Measurements from ENCODE around the gene EVL.
"Not testable (repeated sequence)": the region's sequence is repeated elsewhere in the genome, so short reads cannot be mapped to it uniquely, and the experiment has no call there.

The EVL gene

GRCh38 chr14:100147691-100148464 is 82.7 kb downstream of the EVL start:
- DNase-seq (ENCODE audit: low read depth) = no peak

DNA sequence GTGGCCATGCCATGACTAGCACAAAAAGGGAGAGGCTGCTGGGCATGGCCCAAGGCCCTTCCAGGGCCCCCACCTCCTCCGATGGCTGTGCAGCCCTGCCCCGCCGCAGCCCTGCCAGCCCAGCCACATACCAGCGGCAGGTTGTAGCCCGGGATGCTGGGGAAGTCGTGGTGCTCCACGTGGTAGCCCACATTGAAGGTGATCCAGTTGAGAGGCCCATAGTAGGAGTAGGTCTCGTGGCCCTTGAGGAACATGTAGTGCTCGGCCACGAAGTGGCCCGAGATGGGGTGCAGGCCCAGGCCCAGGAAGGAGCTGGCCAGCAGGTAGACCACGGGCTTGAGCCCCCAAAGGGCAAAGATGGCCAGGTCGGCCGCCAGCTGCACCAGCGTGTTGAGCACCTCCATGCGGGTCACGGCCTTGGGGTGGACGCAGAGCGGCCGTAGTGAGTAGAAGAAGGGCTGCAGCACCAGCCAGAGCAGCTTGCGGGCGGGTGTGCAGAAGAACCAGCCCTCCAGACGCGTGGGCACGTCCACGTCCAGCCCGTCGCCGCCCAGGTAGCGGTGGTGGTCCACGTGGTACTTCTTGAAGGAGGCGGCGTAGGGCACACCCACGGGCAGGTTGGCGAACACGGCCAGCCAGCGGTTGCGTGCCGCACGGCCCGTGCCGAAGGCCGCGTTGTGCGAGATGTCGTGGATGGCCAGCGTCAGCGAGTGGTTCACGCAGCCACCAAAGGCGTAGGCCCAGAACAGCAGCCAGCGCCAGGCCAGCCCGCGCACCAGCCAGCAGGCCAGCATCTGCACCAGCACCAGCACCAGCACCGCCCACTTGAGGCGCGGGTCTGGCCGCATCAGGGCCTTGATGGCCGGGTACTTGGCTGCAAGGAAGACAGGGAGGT is 83.9 kb downstream of the EVL start:
- DNase-seq (ENCODE audit: low read depth) = no peak

DNA sequence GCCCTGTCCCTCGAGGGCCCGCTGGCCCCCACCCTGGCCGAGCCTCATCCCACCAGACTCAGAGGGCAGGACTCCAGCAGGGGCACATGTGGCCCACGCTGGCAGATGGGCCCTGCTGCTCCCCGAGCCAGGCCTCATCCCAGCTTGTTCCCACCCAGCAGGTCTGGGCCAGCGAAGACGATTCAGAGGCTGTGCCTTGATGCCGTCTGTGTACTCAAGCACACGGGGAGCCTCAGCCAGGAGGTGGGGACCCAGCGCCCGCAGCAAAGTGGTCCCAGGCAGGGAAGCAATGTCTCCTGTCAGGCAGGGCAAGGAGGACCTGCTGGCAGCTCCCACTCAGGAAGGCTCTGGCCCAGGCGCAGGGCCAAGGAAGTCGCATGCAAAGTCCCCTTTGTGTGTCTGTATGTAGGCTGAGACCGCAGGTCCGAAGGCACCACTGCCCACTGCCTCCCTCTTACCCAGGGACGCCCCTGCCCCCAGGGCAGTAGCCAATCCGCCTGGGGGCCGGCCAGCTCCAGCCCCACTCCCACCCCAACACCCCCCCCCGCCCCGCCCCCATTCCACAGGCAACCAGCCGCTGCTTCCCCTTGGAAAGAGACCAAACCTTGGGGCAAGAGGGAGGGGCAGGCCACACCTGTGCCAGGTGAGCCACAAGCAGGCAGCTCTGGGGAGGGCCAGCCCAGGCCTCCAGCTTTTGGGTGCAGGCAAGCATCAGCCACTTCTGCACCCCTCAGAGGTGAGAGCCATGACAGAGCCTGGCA is 84.8 kb downstream of the EVL start:
- no peak for DNase-seq (ENCODE audit: low read depth)

- DNase-seq (ENCODE audit: low read depth) = no peak
Observed at GRCh38 chr14:100150932-100151587, 85.8 kb downstream of the EVL start.

DNA sequence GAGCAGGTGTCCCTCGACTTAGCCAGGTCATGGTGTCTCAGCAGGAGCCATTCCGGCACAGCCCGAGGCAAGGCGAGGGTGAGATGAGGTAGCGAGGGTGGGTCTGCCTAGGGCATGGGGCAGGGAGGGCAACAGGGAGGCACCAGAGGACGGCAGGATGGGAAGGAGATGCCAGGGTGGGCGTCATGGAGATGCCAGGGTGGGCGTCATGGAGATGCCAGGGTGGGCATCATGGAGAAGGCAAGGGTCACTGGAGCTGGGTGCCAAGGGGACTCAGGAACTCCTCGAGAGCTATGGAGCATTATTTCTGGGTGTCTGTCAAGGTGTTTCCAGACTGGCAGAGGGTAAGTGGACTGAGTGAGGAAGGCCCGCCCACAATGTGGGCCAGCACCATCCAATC is 86.9 kb downstream of the EVL start:
- DNase-seq (ENCODE audit: low read depth) = no peak

DNA sequence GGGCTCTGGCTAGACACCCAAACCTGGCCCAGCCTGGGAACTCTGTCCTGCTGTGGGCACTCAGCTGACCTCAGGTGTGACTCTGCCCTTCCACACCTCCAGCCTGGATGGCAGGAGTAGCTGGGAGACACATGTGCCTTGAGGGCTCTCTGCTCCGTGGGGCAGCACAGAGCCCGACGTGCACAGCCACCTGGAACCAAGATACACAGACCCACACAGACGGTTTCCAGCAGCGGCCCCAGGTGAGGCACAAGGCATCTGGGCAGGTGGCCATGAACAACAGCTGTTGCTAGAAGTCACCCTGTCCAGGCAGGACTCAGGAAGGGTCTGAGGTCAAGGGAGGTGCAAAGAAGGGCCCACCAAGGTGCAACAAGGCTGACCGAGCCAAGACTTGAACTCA is 88.3 kb downstream of the EVL start:
- DNase-seq (ENCODE audit: low read depth) = no peak

DNA sequence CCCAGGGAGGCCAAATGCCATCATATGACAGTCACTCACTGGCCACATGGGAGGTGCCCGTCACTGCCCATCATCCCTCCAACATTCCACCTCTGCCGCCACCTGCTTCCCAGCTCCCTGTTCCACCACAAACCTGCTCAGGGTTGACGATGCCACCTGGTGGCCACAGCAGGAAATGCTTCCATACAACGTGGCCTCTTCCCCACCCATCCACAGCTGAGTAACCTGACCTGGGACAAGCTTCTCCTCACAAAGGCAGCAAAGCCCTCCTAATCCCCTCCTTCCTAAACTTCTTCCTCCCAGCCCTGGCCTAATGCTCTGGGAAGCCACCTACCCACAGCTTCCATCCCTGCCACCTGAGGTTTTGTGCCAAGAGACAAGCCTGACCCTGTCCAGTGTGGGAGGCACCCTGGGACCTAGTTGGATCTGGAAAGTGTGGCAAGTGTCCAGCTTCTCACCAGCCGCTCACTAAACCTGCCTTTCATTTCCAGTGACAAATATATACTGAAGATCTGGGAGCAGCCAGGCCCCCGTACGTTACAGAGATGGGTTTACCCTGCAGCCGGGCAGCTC is 89.9 kb downstream of the EVL start:
- no peak for DNase-seq (ENCODE audit: low read depth)

DNA sequence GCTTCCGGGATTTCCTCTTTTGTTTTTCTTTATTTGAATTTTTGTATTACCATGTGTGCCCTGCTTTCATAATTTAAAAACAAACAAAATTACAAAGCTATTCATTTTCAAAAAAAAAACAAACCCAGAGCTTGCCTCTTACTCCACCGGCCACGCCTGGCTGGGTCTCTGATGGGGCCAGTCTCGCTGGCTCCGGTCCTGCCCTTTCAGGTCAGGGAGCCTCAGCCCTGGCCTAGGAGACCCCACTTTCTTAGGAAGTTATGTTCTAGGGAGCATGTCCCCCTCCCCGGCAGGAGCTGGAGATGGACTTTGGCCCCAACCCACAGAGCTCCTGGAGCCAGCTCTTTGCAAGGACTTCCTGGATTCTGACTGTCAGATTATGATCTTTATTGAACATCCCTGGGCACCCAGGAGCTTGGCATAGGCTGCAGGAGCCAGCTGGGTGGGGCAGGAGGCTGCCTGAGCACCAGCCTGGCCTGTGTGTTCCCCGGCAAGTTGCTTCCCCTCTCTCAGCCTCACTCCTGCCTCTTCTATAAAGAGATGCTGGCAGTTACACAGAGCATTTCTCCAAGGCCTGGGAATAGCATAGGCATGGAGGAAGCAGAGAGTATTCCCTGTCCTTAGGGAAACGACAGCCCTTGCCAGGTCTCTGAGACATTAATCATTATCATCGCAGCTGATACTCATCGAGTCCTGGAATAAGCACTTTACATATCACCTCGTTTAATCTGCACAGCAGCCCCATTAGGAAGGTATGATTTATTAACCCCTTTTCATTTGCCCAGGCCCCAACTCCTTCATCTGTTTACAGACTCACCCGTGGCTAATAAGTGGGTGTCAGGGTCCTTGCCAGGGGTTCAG is 90.8 kb downstream of the EVL start:
- no peak for DNase-seq (ENCODE audit: low read depth)

DNA sequence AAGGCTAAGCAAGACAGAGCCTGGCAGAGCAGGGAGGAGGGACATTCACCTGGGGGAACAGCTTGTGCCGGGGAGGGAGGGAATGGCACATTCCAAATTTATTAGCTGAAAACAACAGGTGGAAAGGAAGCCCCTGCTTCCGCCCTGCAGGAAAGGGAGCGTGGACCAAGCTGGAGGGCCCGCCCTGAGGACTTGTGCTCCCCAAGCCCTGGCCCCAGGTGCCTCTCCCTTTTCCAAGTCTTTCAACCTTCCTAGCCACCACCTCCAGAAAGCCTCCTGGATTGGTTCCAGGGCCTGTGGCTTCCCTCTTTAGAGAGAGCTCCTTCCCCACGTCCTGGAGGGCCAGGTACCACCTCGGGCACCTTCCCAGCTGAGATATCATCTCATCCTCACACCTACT is 91.6 kb downstream of the EVL start:
- no peak for DNase-seq (ENCODE audit: low read depth)

DNA sequence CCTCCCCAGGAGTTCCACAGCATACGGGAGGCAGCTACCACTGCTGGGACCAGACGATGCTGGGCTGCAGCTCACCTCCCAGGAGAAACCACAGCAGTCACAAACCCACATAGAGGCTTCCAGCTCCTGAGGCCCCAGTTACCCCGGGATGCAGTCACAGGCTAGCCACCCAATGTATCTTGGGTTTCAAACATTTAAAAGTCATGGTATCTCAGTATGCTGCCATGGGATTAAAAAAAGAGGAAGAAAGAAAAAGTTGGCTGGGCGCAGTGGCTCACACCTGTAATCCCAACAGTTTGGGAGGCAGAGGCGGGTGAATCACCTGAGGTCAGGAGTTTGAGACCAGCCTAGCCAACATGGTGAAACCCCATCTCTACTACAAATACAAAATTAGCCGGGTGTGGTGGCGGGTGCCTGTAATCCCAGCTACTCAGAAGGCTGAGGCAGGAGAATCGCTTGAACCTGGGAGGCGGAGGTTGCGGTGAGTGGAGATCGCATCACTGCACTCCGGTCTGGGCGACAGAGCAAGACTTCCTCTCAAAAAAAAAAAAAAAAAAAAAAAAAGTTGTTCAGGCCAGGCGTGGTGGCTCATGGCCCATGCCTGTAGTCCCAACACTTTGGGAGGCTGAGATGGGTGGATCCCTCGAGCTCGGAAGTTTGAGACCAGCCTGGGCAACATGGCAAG is 92.5 kb downstream of the EVL start:
- not testable (repeated sequence) for DNase-seq (ENCODE audit: low read depth)

- no peak for DNase-seq (ENCODE audit: low read depth)
Observed at GRCh38 chr14:100158566-100159093, 93.4 kb downstream of the EVL start.

GRCh38 chr14:100159094-100159864 is 94.1 kb downstream of the EVL start, which contains the start of gene DEGS2:
Gene DEGS2 (minus strand): TSS chr14:100159645. CDS start chr14:100159587, 58 bp downstream.
- DNase-seq (ENCODE audit: low read depth) = peak; percentile 42

DNA sequence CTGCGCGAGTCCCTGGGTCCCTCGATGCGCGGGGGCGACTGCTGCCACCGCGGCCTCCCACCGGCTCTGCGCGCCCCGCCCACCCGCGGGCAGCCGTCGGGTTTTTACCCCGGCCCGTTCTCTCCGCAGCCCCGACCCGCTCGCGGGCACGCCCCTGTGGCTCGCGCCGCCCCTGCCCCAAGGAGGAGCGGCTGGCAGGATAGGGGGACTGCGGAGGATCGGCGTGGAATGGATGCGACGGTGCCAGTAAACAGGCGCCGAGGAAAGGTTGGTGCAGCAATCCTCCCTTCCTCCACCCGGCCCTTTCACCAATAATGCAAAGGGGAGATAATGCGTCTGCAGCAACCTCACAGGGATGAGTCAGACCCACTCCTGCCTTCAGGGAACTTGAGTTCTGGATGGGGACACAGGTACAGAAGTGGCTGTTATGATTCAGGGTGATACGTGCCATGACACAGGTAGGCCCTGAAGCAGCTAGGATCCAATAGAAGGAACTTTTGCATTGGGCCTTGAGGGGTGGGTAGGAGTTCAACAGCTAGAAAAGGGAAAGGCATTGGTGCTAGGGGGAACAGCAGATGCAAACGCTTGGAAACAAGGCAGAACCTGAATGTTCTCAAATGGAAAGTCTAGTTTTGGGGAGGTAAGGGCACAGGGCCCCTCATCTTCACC is 94.8 kb downstream of the EVL start:
- DNase-seq (ENCODE audit: low read depth) = no peak

DNA sequence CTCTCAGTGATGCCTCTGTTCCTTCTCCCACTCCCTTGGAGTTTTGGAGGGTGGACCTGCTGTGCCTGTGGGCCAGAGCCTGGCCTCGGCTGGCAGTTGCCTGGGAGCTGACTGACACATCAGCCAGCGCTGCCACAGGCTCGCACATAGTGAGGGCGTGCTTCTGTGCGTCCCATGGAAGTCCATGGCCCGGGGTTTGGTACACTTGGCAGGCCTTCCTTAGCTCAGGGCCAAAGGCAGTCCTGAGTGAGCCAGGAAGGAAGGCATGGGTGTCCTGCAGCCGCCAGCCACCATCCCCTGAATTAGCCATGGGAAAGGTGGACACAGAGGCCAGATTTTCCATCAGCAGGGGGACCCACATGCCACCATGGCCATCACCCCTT is 95.3 kb downstream of the EVL start:
- DNase-seq (ENCODE audit: low read depth) = no peak

GRCh38 chr14:100165376-100165775 is 100.2 kb downstream of the EVL start:
- no peak for DNase-seq (ENCODE audit: low read depth)

DNA sequence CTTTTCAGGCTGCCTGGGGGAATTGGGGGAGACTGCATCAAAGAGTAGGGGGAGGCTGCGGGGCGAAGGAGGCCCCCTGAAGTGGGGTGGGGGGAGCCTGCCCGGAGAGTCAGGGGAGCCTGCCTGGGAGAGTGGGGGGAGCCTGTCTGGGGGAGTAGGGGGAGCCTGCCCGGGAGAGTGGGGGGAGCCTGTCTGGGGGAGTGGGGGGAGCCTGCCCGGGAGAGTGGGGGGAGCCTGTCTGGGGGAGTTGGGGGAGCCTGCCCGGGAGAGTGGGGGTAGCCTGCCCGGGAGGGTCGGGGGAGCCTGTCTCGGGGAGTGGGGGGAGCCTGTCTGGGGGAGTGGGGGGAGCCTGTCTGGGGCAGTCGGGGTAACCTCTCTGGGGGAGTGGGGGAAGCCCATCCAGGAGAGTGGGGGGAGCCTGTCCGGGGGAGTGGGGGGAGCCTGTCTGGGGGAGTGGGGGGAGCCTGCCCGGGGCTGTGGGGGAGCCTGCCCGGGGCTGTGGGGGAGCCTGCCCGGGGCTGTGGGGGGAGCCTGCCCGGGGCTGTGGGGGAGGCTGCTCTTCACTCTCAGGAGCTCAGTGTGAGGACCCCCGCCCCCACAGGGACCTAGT is 100.7 kb downstream of the EVL start:
- DNase-seq (ENCODE audit: low read depth) = no peak

DNA sequence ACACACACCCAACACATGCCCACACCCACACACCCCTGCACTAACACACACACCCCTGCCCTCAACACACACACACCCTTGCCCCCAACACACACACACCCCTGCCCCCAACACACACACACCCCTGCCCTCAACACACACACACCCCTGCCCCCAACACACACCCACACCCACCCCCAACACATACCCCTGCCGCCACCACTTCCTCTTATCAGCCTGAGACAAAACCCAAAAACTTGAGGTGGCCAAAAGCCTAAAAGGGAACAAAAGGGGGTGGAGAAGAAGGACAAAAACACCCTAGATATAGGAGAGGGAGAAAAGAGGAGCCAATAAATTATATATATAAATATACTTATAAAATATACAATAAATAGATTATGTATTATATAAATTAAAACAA is 103.3 kb downstream of the EVL start:
- DNase-seq (ENCODE audit: low read depth) = no peak

DNA sequence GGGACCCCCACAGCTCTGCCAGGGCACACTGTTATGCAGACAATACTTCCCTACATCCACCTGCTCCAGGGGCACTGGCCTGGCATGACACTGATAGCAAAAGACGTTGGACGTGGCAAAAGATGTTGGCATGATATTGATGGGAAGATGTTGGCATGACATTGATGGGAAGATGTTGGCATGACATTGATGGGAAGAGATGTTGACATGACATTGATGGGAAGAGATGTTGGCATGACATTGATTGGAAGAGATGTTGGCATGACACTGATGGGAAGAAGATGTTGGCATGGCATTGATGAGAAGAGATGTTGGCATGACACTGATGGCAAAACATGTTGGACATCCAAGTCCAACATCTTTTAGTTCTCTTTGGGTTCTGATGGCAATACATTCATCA is 105.7 kb downstream of the EVL start:
- no peak for DNase-seq (ENCODE audit: low read depth)
